Activated CD4-positive, alpha-beta T cell treated with anti-CD3 and anti-CD28 coated beads for 48 hours (primary cell): ENCODE measurements around the gene GPC6.

Experiments used
- DNase-seq: peaks from one replicate; pipeline ENCODE4 v3.0.0-alpha.2; 2020

Gene GPC6

GRCh38 chr13:93517658-93518057, 291.1 kb downstream of the GPC6 start:
- DNase-seq = no peak

DNA sequence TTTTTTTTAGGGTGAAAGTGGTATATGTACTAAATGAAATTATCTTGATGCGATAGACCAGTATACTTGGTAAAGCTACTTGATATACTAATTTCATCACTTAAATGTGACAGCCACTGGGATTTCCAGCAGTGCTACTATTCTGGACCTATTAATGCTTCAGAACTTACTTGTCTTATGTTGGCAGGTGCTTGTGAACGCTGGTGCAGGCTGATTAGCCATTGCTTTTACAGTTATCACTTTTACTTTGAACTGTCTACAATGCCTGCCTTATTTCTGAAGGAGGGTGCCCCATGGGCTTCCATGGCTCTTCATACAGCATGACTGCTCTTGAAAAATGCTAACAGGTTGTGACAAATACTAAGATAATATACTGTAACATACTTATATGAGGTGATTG, 294.7 kb downstream of the GPC6 start:
- DNase-seq = no peak

GRCh38 chr13:93522501-93522900, 295.9 kb downstream of the GPC6 start:
- no peak for DNase-seq

DNA sequence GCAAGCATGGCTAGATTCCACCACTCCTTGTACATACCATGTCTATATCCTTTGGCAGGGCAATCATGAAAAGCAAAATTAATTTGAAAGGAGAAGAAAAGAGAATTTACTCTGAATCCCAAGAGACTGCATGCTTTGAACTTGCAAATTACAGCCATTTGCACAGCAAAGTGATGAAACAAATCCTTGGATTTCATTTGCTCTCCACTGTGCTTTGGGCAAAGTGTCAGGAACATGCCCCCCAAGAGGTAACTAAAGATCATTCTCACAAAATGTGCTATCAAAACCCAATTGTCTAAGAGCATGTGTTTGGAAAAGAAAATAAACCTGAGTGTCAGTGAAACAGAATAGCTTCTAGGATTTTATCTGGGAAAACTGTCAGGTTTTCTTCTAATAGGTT, 298.5 kb downstream of the GPC6 start:
- DNase-seq = no peak

GRCh38 chr13:93527748-93528297, 301.2 kb downstream of the GPC6 start:
- no peak for DNase-seq

DNA sequence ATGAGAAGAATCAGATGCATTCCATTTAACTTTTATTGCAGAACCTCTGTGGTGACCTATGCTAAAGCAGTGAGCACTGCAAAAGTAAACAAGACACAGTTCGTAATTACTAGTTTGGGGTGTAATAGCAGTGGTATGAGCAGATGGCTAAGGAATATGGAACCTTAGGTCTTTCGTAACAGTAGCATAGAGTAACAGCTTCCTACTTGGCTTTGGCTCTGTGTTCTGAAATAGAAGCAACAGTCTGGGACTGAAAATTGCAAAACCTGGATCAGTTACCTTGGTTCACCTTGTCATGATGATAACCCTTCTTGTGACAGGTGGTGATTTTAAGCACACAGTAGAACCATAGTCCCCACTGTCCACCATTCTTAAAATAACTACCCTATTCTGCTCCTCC, 303.4 kb downstream of the GPC6 start:
- no peak for DNase-seq

GRCh38 chr13:93534181-93534700, 307.6 kb downstream of the GPC6 start:
- DNase-seq = no peak

DNA sequence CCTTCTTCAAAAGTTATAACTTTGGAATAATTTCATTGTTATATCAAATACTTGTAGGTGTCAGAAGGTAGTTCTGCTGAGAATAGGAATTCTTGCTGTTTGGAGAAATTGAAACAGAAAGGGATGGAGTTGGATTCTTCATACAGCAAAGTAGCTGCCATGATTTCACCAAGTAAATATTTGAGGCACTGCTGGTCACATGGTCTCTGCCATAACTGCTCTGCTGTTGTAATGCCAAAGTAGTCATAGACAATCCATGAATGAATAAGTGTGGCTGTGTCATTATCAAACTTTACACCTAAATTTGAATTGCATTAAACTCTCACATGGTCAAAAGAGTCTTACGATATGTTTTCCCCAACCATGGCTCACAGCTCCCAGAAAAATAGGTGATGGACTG, 308.6 kb downstream of the GPC6 start:
- no peak for DNase-seq

GRCh38 chr13:93539914-93540313, 313.3 kb downstream of the GPC6 start:
- no peak for DNase-seq

DNA sequence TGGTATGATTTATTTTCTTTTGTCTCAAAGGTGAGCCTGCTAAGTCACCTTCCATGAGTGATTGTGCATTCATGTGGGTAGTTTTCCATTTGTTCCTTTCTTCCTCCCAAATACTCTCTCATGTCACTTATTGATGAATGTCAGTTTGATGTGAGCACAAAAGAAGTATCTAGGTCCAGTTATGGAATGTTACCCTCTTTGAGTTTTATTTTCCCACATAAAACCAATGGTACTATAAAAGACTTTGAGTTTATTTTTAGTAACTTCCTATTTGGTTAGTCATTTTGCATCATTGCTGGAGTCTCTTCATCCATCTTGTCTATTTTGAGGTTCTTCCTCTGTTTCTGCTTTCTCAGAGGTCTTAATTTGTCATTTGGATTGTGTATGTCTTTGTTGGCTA, 321.3 kb downstream of the GPC6 start:
- DNase-seq = no peak

DNA sequence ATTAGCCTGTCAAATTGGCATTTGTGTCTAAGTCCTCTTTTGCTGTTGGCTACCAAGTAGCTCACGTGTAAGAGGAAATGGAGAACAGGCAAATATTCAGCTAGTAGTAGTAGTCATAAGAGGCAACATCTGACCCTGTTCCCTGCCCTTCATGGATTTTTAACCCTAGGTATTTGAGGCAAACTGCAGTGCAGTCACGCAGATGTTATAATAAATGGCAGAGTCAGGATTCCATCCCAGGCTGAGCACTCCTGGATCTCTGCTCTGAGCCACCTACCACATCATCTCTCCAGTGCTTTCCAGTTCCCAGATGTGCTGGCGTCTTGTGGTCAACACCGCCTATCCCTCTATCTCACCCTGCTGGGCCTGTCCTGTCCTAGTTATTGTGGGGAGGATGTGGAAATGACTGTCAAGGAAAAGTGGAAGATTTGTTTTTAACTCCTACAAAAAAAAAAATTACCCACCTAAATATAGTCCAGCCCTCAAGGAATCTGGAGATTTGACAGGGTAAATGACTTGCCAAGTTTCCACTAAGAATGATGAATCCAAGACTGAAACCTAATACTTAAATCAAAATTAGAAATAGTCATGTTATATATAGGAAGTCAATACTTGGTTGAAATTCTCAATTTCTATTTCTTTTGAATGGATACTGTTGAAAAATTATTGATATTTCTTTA, 322.9 kb downstream of the GPC6 start:
- DNase-seq = no peak

DNA sequence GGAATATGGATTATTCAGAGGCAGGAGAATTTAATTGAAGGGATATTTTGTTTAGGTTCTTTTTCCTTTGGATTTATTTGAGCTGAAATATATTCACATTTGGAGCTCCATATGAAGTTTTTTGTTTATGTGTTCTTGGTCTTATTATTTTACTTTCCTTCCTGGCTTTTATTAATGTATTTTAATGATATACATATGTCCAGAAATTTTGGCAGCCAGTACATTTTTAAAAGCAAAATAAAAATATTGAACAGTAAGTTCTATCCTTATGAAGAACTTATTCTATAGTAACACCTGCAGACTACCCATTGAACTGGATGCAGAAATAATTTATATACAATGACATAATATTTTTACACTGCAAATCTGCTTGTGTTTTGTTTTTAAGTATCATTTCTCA, 323.6 kb downstream of the GPC6 start:
- no peak for DNase-seq

DNA sequence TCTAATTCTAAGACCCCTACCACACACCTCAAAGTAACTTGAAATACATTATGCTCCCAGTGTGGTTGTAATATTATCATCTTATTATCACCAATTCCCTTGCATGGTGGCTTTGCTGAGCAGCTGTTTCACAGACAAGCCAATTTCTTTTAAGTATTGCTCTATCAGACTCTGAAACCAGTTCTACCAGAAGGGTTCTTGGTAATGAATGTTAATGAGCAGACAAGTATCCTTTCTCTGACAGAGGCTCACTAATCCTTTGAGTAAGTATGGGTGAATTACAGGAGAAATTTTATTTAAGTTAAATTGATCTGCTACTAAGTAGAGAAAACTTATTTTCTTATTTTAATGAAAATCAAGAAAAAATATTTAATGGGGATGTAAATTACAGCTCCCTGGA, 326.0 kb downstream of the GPC6 start:
- no peak for DNase-seq

DNA sequence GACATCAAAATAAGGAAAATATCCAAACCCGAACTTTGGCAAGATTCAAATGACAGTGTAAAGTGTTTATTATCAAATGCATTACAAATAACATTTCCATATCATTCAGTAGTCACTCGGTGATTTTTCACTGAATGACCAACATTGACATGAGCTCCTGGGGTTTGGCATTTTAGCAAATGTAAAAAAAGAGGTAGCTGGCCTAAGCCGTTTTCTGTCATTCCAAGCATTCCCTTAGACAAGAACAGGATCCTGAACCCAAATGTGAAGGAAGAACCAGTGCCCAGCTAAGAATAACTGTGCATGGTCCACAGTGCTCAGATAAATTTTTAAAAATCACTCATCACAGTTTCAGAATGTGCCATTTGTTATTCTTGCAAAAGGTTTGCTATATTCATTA, 327.9 kb downstream of the GPC6 start:
- DNase-seq = no peak

DNA sequence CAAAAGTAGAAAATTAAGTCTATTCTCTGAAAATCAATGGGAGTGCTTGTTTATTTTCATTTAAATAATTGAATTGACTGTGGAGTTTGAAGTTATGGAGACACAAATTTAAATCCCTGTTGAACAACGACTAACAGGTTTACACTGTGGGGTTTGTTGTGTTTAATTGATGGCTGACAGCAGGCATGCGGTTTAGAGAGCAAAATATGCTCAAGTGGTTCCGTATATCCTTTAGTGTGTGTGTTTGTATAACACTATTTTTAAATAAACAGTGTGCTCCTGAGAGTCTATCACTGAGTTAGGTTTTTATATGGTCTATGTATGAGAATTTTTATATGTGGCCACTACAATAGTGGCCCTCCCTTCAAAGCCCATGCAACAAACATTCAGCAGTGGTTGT, 332.0 kb downstream of the GPC6 start:
- no peak for DNase-seq

- DNase-seq = no peak
These were observed 333.1 kb downstream of the GPC6 start for GRCh38 chr13:93559718-93560117.

GRCh38 chr13:93561576-93562225, 335.1 kb downstream of the GPC6 start:
- no peak for DNase-seq

GRCh38 chr13:93562676-93563075, 336.1 kb downstream of the GPC6 start:
- no peak for DNase-seq

GRCh38 chr13:93577105-93577504, 350.5 kb downstream of the GPC6 start:
- no peak for DNase-seq

DNA sequence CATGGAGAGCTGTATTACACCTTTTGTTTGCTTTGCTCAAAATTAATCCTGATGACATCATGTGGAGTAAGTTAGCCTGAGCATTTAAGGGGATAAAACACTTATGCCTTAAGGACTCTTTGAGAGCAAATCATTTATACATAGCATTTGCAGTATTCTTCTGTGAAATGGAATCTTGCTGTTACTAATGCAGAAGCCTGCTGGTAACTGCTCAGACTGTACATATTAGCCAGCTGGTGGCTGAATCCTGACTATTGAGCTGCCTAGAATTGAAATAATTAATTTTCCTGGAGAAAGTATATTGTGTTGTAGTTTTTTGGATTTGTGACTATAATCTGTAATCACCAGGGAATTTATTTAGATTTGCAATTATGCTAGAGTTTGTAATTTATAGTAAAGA, 363.2 kb downstream of the GPC6 start:
- DNase-seq = no peak

GRCh38 chr13:93603043-93603442, 376.4 kb downstream of the GPC6 start:
- no peak for DNase-seq

DNA sequence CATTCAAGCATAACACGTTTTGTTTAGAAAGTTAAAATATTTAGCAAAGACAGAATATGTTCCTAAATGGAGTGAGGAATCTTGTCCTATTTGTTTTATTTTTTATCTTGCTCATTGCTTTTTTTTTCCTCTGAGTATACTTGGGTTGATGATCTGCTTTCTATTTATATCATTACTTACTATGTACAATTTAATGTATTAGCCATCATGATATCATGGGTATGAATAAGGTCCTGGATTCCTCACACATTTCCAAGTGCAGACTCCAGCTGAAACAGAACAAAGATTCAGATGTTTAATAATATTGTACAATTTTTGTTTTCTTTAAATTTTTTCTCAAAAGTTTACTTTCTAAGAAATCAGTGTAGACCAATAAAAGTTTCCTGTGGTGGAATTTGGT, 388.2 kb downstream of the GPC6 start:
- no peak for DNase-seq

DNA sequence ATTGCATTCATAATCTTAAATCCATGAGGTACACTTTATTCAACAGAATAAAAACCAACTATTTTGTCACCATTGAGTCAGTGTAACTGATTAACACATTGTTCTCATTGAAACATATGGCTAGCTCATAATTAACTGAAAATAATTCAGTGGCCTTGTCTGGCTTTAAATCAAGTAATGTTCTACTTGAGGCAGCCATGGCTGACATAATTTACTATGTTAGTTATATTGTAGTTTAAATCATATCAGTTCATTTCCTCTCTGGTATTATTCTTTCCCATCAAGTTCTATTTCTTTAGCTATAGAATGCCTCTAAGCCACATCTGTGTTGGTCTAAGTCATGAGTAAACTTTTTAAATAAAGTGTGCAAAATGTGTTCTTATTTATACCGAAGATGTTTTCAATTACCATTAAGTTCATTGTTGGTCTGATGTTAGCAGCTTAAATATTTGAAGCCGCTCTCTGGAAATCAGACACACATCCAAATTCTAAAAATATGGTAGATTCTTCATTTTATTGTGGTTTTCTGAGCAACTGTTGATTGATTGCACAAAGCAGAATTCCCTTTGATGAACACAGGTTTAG, 393.7 kb downstream of the GPC6 start:
- no peak for DNase-seq

GRCh38 chr13:93621051-93621450, 394.4 kb downstream of the GPC6 start:
- no peak for DNase-seq
